Body of pancreas (tissue), 4 donors: ENCODE measurements around the gene CNOT1. TPM values are rescaled to one million over a fixed set of nuclear protein-coding genes. Genes with fewer than 3 reads are reported as not detected.
"Not testable (repeated sequence)": the region's sequence is repeated elsewhere in the genome, so short reads cannot be mapped to it uniquely, and the experiment has no call there.

ENCODE experiments used
- ATAC-seq: fragments of 150-250 bp; one replicate; pipeline ENCODE4 v1.9.1; 2016
- DNase-seq, 4 donors: peaks; one replicate each; pipeline ENCODE4 v3.0.0-alpha.2; 2019
- H3K27ac ChIP-seq, 4 donors: fragments of 200-600 bp; sonication (generic); 1 replicate in 3 of 4; 2 replicates in 1 of 4; pipeline versions ENCODE4 v1.5.1 to v1.6.1; 2016 to 2019; ENCODE audit warnings: mild to moderate bottlenecking in 1 of 4, mixed read lengths in 1 of 4, moderate library complexity in 1 of 4
- H3K27me3 ChIP-seq, 2 donors: fragments of 200-600 bp; sonication (generic); one replicate each; pipeline ENCODE4 v1.6.0; 2016; ENCODE audit warnings: mild to moderate bottlenecking in 1 of 2
- H3K36me3 ChIP-seq, 2 donors: fragments of 200-600 bp; sonication (generic); replicated peaks in 1 of 2; 2 replicates each; pipeline ENCODE4 v1.5.1; 2016; ENCODE audit warnings: low read depth in 2 of 2; ENCODE audit not compliant: insufficient read depth in 1 of 2
- H3K4me1 ChIP-seq: fragments of 200-600 bp; sonication (generic); one replicate; pipeline ENCODE4 v1.6.0; 2016
- H3K4me3 ChIP-seq, 2 donors: fragments of 200-600 bp; sonication (generic); 1 replicate in 1 of 2; 2 replicates in 1 of 2; pipeline ENCODE4 v1.5.1; 2016 to 2019
- H3K9me3 ChIP-seq, 3 donors: fragments of 200-600 bp; sonication (generic); 1 replicate in 2 of 3; 2 replicates in 1 of 3; pipeline ENCODE4 v1.5.1; 2016
- CTCF ChIP-seq, 7 experiments: fragments of 450-650 bp in 4 of 7; fragments of 200-600 bp in 3 of 7; sonication (generic) in 3 of 7; IDR thresholded peaks; one replicate each; pipeline ENCODE4 v1.5.1; 2016 to 2019; ENCODE audit warnings: antibody characterized with exemption in 7 of 7
- POLR2A ChIP-seq, 3 donors: fragments of 450-650 bp; IDR thresholded peaks; one replicate each; pipeline ENCODE4 v1.6.1; 2016; ENCODE audit warnings: antibody characterized with exemption in 3 of 3, mild to moderate bottlenecking in 2 of 3
- WGBS, 2 donors: methylation state at CpG; one replicate each; pipeline ENCODE4 v1.1.5; 2017; 5-methylcytosine and 5-hydroxymethylcytosine counted together
- intact Hi-C: fragments of 100-400 bp; cut with DNase I; formaldehyde crosslinking; loops from one replicate; pipeline ENCODE4 v1.15.1; 2023
- total RNA-seq, 2 donors: library from RNA; depleted of rRNA; stranded (reverse); fragments of >200 nt; gene quantifications; one replicate each; pipeline ENCODE4 v1.1.0, GENCODE V29; 2016

CNOT1 gene
- total RNA-seq, 2 donors from 2014 or later = 56.8 to 63.9 TPM

GRCh38 chr16:58579587-58579986, 50.0 kb downstream of the CNOT1 start:
- WGBS, 2 donors = 95 to 96% methylated on average over 8 of the region's 8 CpGs
- intact Hi-C loops = loop anchor here (5.0 kb wide), 1 partner anchor 47 kb away; no protein-coding TSS in a partner anchor
- Histone ChIP-seq H3K36me3 (peaks cover 8 to 52% of the 10 kb centered on the region in 2 donors), H3K4me3 (no peak overlapping the region), H3K27me3 (no peaks in the 10 kb centered on the region), H3K9me3 (no peaks in the 10 kb centered on the region), H3K4me1 (no peaks in the 10 kb centered on the region), H3K27ac (no peak overlapping the region)
- DNase-seq (no peak), ATAC-seq (no peak)
- TF ChIP-seq CTCF (IDR thresholded peaks at IDR 0.05) (no peak), POLR2A (IDR thresholded peaks at IDR 0.05) (no peak)

DNA sequence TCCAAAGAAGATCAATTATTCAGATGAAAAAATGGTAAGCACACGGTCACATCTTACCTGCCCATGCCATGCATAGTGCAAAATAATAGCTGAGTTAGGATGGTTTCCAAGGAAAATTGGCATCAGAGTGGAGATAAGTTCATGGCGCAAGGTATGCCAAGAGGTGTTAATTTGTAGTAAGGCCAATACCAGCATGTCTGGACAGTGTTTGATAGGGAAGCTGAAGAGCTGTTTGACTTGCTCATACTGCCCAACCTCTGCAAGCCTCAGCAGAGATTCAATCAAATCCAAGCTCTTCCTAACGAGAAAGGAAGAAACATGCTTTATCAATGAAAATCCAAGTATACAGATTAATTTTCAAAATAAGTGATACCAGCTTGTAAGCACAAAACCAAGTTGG, 51.0 kb downstream of the CNOT1 start:
- DNase-seq = no peak
- 70 to 75% methylated on average over 3 of the region's 3 CpGs for WGBS, 2 donors
- Histone ChIP-seq H3K36me3 (peaks cover 8 to 56% of the 10 kb centered on the region in 2 donors), H3K4me1 (no peaks in the 10 kb centered on the region), H3K27me3 (no peaks in the 10 kb centered on the region), H3K27ac (no peak overlapping the region), H3K9me3 (no peaks in the 10 kb centered on the region), H3K4me3 (no peak overlapping the region)
- ATAC-seq = no peak
- intact Hi-C loops = loop anchor here (5.0 kb wide), 1 partner anchor 46 kb away; no protein-coding TSS in a partner anchor
- no peak for TF ChIP-seq CTCF (IDR thresholded peaks at IDR 0.05)
- no peak for TF ChIP-seq POLR2A (IDR thresholded peaks at IDR 0.05)

GRCh38 chr16:58577141-58577540, 52.5 kb downstream of the CNOT1 start:
- no peaks in the 10 kb centered on the region for H3K9me3 ChIP-seq
- no peaks in the 10 kb centered on the region for H3K27me3 ChIP-seq
- H3K36me3 ChIP-seq = peaks cover 8 to 54% of the 10 kb centered on the region in 2 donors
- TF ChIP-seq CTCF (IDR thresholded peaks at IDR 0.05) (no peak), POLR2A (IDR thresholded peaks at IDR 0.05) (no peak)
- intact Hi-C loops = loop anchor here (5.0 kb wide), 1 partner anchor 45 kb away; no protein-coding TSS in a partner anchor
- ATAC-seq (no peak), DNase-seq (no peak)
- WGBS, 2 donors = 31 to 64% methylated on average over 1 of the region's 1 CpG
- H3K27ac ChIP-seq = no peak overlapping the region
- no peaks in the 10 kb centered on the region for H3K4me1 ChIP-seq
- no peak overlapping the region for H3K4me3 ChIP-seq

DNA sequence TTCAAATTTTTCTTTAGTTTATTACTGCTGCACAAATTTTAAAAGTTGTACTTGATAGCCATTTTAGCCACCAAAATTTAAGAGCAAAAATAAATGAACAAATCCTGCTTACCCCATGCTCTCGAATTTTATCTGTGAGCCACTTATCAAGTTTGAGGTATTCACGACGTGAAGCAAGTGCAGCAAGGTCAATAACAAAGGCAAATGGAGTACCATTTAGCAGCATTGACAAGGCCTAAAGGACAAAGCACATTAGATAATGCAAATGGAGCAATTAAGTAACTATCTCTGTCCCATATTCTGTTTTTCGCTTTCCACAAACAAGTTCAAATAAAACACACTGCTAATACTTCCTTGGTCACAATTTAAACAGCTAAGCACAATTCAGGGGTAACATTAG, 54.7 kb downstream of the CNOT1 start:
- Histone ChIP-seq H3K9me3 (no peaks in the 10 kb centered on the region), H3K27ac (no peak overlapping the region), H3K27me3 (no peaks in the 10 kb centered on the region), H3K4me1 (no peaks in the 10 kb centered on the region), H3K36me3 (peaks cover 8 to 43% of the 10 kb centered on the region in 2 donors), H3K4me3 (no peak overlapping the region)
- ATAC-seq (no peak), DNase-seq (no peak)
- intact Hi-C loops = loop anchor here (5.0 kb wide), 1 partner anchor 43 kb away; no protein-coding TSS in a partner anchor
- TF ChIP-seq POLR2A (IDR thresholded peaks at IDR 0.05) = no peak
- TF ChIP-seq CTCF (IDR thresholded peaks at IDR 0.05) = no peak
- 54 to 59% methylated on average over 4 of the region's 4 CpGs for WGBS, 2 donors

DNA sequence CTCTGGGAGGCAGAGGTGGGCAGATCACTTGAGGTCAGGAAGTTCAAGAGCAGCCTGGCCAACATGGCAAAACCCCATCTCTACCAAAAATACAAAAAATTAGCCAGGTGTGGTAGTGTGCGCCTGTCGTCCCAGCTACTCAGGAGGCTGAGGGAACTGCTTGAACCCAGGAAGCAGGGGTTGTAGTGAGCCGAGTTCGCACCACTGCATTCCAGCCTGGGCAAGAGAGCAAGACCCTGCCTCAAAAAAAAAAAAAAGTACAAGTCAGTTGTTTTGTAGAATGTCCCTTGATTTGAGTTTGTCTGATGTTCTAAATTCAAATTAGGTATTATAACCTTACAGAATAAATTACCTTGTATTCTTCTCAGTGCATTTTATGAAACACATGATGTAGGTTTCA, 63.9 kb downstream of the CNOT1 start:
- peaks cover 0 to 11% of the 10 kb centered on the region in 2 donors for H3K36me3 ChIP-seq
- H3K9me3 ChIP-seq, DNase-seq, H3K4me1 ChIP-seq, intact Hi-C loops, H3K4me3 ChIP-seq, H3K27ac ChIP-seq, H3K27me3 ChIP-seq, ATAC-seq: not testable (repeated sequence)
- WGBS, 2 donors = 90 to 94% methylated on average over 4 of the region's 4 CpGs
